T-helper 2 cell treated with Interferon-gamma antibody and Interleukin-4, amounts not matched to agents 5 μg/mL and 100 μg/mL, for 36 hours (primary cell): ENCODE data around the gene CES5A.
"Not testable (repeated sequence)": the region's sequence is repeated elsewhere in the genome, so short reads cannot be mapped to it uniquely, and the experiment has no call there.

Experiments
- DNase-seq: peaks from one replicate; pipeline ENCODE4 v3.0.0; 2021; ENCODE audit warnings: low spot score
- H3K27ac Mint-ChIP-seq: one replicate; pipeline ENCODE4 v1.8.0; 2021; ENCODE audit warnings: mild to moderate bottlenecking, mixed read lengths
- H3K27me3 Mint-ChIP-seq: one replicate; pipeline ENCODE4 v1.8.0; 2021; ENCODE audit warnings: low read depth, mixed read lengths
- H3K36me3 Mint-ChIP-seq: one replicate; pipeline ENCODE4 v1.8.0; 2021; ENCODE audit warnings: low read depth, mixed read lengths
- H3K4me1 Mint-ChIP-seq: one replicate; pipeline ENCODE4 v1.8.0; 2021; ENCODE audit warnings: low read depth, mixed read lengths
- H3K4me3 Mint-ChIP-seq: one replicate; pipeline ENCODE4 v1.8.0; 2022; ENCODE audit warnings: mild to moderate bottlenecking, moderate library complexity, mixed read lengths
- H3K9me3 Mint-ChIP-seq: one replicate; pipeline ENCODE4 v1.8.0; 2021; ENCODE audit warnings: mixed read lengths

Gene CES5A, protein sequence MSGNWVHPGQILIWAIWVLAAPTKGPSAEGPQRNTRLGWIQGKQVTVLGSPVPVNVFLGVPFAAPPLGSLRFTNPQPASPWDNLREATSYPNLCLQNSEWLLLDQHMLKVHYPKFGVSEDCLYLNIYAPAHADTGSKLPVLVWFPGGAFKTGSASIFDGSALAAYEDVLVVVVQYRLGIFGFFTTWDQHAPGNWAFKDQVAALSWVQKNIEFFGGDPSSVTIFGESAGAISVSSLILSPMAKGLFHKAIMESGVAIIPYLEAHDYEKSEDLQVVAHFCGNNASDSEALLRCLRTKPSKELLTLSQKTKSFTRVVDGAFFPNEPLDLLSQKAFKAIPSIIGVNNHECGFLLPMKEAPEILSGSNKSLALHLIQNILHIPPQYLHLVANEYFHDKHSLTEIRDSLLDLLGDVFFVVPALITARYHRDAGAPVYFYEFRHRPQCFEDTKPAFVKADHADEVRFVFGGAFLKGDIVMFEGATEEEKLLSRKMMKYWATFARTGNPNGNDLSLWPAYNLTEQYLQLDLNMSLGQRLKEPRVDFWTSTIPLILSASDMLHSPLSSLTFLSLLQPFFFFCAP

DNA sequence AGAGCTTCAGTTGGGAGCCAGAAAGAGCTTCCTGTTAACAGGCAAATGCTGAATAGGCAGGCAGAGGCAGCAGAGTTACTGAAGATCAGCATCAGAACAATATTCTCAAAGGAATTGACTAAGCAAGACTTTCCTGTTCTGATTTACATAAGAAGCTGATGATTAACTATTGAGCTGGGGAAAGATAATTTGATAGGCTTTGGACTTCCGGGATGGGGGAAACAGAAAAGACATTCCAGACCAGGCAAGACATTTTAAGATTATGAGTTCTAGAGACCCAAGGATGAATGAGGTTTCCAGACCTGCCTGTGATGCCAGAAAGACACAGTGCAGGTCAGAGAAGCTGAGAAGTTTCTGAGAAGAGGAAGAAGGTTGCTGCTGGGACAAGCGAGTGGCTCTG lies at the start of gene CES5A:
Gene CES5A (minus strand): TSS at position 101 of the 400 bp plus-strand sequence. CDS start 152 bp downstream, outside the sequence.
- DNase-seq: no peak
- H3K36me3 Mint-ChIP-seq: no peaks in the 10 kb centered on the region
- no peak within 1 kb of the TSS for H3K27ac Mint-ChIP-seq
- H3K4me3 Mint-ChIP-seq: no peak within 1 kb of the TSS
- H3K27me3 Mint-ChIP-seq: no peaks in the 10 kb centered on the region
- no peaks in the 10 kb centered on the region for H3K4me1 Mint-ChIP-seq
- H3K9me3 Mint-ChIP-seq: no peaks in the 10 kb centered on the region

DNA sequence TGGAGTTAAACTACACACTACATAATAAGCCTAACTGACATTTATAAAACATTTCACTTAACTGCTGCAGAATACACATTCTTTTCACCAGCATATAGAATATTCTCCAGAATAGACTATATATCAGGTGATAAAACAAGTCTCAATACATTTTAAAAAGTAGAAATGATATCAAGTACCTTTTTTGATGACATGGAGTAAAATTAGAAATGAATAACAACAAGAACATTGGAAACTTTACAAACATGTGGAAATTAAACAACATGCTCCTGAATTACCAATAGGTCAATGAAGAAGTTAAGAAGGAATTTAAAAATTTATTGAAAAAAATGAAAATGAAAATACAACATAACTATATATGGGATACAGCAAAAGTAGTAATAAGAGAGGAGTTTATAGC lies 47.5 kb upstream of the CES5A start:
- Mint-ChIP-seq H3K4me1 (no peaks in the 10 kb centered on the region), H3K36me3 (no peaks in the 10 kb centered on the region), H3K27me3 (peaks cover 4% of the 10 kb centered on the region), H3K27ac (no peak overlapping the region), H3K4me3 (no peak overlapping the region), H3K9me3 (no peaks in the 10 kb centered on the region)
- DNase-seq: no peak

DNA sequence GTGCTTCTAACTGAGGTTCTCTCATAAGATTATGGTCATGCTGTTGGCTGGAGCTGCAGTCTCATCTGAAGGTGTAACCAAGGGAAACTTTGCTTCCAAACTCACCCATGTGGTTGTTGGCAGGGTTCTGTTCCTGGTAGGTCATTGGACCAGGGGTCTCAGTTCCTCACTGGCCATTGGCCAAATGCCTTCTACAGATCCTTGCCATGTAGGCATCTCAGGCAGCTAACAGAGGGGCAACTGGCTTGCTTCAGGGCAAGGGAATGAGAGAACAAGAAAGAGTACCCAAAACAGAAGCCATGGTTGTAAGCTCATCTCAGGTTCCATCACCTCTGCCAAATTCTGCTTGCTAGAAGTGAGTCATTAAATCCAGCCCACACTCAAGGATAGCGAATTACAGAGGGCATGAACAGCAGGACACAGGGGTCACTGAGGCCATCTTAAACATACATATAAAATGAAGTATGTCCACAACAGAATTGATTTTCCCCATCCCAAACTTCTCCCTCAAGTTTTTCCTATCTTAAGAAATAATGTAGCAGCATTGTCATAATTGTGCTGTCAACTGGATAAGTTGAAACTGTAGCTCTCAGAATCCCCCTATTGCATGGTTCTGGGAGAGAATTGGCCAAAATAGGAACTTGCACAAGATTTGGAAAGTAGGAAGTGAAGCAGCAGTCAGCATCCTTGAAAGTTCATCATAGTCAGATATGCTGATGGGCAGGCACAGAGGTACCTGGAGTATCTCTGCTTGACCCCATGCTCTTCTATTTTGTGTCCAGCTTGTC lies 42.4 kb upstream of the CES5A start:
- DNase-seq: no peak
- no peaks in the 10 kb centered on the region for H3K4me1 Mint-ChIP-seq
- peaks cover 4% of the 10 kb centered on the region for H3K27me3 Mint-ChIP-seq
- H3K27ac Mint-ChIP-seq: no peak overlapping the region
- H3K4me3 Mint-ChIP-seq: no peak overlapping the region
- no peaks in the 10 kb centered on the region for H3K9me3 Mint-ChIP-seq
- no peaks in the 10 kb centered on the region for H3K36me3 Mint-ChIP-seq

DNA sequence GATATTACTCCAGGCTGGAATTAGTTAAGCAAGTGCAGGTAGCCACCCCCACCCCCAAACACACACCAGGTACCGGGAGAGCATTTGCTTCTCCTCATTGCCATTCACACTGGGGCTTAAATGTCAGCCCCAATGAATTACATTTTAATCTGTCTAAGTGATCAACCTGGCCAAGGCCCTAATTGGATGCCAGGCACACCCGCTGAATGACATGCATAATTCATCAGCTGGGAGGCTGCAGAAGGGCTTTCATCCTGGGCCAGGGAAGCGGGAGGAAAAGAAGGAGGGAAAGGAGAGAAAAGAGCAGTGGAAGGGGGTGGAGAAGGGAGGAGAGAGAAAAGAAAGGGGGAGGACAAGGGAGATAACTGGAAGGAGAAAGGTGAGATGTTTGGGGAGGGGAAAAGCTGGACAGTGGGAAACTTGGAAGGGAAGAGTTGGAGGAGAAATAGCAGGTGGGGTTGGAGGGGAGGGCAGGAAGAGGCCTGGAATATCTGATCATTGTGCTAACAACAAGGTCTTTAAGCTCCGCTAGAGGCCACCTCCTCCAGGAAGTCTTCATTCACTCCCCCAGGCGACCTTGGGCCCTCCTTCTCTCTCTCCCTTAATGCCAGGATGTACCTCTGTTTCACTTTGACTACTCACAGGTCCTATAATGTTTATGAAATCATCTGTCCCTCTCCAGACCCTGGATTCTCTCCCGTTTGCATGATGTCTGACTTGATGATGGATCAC lies 40.1 kb upstream of the CES5A start:
- Mint-ChIP-seq H3K27ac (no peak overlapping the region), H3K27me3 (peaks cover 4% of the 10 kb centered on the region), H3K4me3 (no peak overlapping the region), H3K4me1 (no peaks in the 10 kb centered on the region), H3K36me3 (no peaks in the 10 kb centered on the region), H3K9me3 (no peaks in the 10 kb centered on the region)
- no peak for DNase-seq

DNA sequence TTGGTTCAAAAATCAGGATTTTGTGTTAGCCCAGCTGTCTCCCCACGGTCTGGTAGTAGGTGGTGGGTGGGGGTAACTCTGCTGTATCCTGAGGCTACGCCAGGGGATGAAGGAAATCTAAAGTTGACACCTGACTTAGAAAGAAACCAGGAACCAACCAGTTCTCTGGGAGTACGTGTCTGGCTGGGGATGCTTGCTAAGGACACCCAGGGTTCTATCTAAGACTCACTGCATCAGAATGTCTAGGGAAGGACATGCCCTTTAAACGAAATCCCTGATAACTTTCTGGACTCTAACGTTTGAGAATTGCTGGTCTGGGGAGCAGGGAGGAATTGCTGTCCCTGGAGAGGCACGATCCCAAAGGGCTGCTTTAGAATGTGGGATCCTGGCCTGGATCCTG lies 39.2 kb upstream of the CES5A start:
- Mint-ChIP-seq H3K9me3 (no peaks in the 10 kb centered on the region), H3K36me3 (no peaks in the 10 kb centered on the region), H3K27ac (no peak overlapping the region), H3K4me3 (no peak overlapping the region), H3K27me3 (peaks cover 4% of the 10 kb centered on the region), H3K4me1 (no peaks in the 10 kb centered on the region)
- DNase-seq: no peak

DNA sequence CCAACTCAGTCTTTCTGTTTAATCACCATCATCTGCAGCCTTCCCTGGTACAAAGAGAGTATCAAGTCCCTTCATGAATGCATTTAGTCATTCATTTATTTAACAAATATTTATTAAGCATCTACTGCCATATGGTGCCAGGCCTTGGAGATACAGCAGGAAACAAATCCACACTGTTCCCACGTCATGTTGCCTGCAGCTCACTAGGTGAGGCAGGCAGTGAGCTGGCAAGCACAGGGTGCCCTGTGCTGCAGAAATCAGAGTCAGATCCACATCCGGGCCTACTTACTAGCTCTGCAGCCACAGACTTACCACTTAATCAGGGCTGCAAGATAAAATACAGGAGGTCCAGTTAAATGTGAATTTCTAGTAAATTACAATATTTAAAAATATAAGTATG lies 38.5 kb upstream of the CES5A start:
- DNase-seq: no peak
- Mint-ChIP-seq H3K27me3 (peaks cover 4% of the 10 kb centered on the region), H3K4me3 (no peak overlapping the region), H3K27ac (no peak overlapping the region), H3K9me3 (no peaks in the 10 kb centered on the region), H3K36me3 (no peaks in the 10 kb centered on the region), H3K4me1 (no peaks in the 10 kb centered on the region)

DNA sequence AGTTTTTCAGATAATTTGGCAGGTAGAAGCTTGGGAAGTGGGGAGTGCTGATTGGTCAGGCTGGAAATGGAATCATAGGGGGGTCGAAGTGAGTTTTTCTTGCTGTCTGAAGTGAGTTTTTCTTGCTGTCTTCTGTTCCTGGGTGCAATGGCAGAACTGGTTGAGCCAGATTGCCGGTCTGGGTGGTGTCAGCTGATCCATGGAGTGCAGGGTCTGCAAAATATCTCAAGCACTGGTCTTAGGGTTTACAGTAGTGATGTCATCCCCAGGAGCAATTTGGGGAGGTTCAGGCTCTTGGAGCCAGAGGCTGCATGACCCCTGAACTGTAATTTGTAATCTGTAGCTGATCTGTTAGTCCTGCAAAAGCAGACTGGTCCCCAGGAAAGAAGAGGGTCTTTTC lies 37.9 kb upstream of the CES5A start:
- DNase-seq, H3K4me3 Mint-ChIP-seq, H3K27me3 Mint-ChIP-seq: not testable (repeated sequence)

DNA sequence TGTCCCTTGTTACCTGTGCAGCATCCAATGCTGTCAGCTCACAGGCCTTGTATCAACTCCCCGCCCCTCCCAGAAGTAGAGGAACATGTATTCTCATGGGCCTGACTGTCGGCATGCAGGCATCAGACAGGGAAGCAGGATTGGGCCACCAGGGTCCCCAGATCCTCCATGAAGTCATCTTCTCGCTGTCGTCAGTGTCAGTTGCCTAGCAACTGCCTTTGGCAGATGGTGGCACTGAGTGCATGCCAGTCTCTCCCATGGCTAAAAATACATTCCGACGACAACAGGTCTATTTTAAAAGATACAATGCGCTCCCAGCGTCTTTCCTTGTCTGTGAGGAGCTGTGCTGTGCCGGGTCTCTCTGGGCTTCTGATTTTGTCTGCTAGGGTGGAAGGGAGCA lies 36.8 kb upstream of the CES5A start:
- no peaks in the 10 kb centered on the region for H3K4me1 Mint-ChIP-seq
- no peaks in the 10 kb centered on the region for H3K9me3 Mint-ChIP-seq
- H3K4me3 Mint-ChIP-seq: no peak overlapping the region
- no peak for DNase-seq
- no peak overlapping the region for H3K27ac Mint-ChIP-seq
- H3K27me3 Mint-ChIP-seq: peaks cover 2% of the 10 kb centered on the region
- no peaks in the 10 kb centered on the region for H3K36me3 Mint-ChIP-seq

More for the DNA sequence above, 37.9 kb upstream of the CES5A start:
- H3K36me3 Mint-ChIP-seq, H3K9me3 Mint-ChIP-seq, H3K27ac Mint-ChIP-seq, H3K4me1 Mint-ChIP-seq: not testable (repeated sequence)

DNA sequence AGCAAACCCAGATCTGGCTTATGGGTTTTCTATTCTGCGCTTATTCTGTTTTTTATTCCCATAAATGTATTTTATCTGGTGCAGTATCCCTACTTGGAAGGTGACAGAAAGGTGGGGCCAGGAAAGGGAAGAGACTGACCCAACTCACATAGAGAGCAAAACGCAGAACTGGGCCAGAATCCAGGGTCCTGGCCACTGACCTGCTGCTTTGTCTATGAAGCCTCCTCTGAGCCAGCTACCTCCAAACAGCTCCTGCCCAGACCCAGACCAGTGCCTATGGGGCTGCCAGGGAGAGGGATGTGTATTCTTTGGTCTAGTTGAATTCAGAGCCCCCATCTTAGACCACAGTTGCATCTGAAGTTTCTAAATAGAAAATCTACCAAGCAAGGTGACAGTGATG lies 36.4 kb upstream of the CES5A start:
- DNase-seq: no peak
- Mint-ChIP-seq H3K9me3 (no peaks in the 10 kb centered on the region), H3K4me3 (no peak overlapping the region), H3K27me3 (no peaks in the 10 kb centered on the region), H3K4me1 (no peaks in the 10 kb centered on the region), H3K27ac (no peak overlapping the region), H3K36me3 (no peaks in the 10 kb centered on the region)

DNA sequence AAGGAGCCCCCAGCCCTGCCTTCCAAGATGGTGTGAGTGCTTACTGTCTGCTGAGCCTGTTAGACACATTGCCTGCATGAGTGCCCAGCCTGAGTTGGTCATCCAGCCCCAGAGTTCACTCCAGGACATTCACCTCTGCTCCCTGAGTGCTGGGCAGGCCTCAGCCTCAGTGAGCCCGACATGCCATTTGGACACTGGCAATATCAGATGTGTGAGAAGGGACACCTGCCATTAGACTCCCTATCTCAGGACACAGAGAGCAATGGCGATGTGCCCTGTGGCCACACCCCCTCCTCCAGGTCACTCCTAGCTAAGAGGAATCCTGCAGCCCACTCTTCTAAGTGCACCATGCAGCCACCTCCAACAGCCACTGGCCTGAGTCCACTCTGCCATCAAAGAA lies 34.7 kb upstream of the CES5A start:
- no peak overlapping the region for H3K4me3 Mint-ChIP-seq

DNA sequence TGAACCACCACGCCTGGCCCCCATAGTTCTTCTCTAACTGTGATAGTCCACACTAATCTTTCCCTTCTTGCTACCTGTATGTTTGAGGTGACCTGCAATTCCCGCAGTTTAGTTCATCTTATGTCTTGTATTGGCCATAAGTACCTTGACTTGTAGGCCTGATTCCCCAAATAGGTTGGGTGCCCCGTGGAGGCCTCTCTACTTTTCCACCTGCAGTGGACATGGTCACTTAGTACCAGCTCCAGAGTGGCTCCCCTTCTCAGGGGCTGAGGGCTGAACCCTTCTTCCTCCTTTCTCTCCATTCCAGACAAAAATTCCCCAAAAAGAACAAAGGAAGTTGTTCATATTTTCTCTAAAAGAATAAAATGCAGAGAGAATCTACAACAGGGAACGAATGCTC lies 33.5 kb upstream of the CES5A start:
- no peak for DNase-seq
- Mint-ChIP-seq H3K4me1 (no peaks in the 10 kb centered on the region), H3K9me3 (peaks cover 8% of the 10 kb centered on the region), H3K27me3 (no peaks in the 10 kb centered on the region), H3K27ac (no peak overlapping the region), H3K36me3 (no peaks in the 10 kb centered on the region), H3K4me3 (no peak overlapping the region)

More for the DNA sequence above, 34.7 kb upstream of the CES5A start:
- H3K36me3 Mint-ChIP-seq: no peaks in the 10 kb centered on the region
- no peak for DNase-seq
- H3K27ac Mint-ChIP-seq: no peak overlapping the region
- no peaks in the 10 kb centered on the region for H3K4me1 Mint-ChIP-seq
- no peaks in the 10 kb centered on the region for H3K9me3 Mint-ChIP-seq
- H3K27me3 Mint-ChIP-seq: no peaks in the 10 kb centered on the region

DNA sequence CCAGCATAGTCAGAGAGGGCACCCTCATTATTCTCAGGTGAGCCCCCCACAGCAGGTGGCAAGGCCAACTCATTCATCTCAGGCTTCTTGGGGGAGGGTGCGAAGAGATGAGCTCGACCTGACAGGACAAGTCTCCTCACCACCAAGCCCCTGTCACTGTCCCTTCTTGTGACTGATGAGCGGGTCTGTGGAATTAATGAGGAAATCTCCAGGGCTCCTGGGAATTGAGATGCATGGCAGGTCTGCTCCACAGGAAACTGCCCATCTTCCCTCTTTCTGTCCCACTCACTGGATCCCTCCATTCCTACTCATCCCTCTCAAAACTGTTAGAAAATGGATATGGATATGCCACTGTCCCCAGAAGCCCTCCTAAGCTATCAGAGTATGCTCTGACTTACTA lies 32.5 kb upstream of the CES5A start:
- no peaks in the 10 kb centered on the region for H3K36me3 Mint-ChIP-seq
- DNase-seq: no peak
- no peak overlapping the region for H3K4me3 Mint-ChIP-seq
- H3K9me3 Mint-ChIP-seq: peaks cover 14% of the 10 kb centered on the region
- H3K27ac Mint-ChIP-seq: no peak overlapping the region
- no peaks in the 10 kb centered on the region for H3K4me1 Mint-ChIP-seq
- H3K27me3 Mint-ChIP-seq: no peaks in the 10 kb centered on the region

DNA sequence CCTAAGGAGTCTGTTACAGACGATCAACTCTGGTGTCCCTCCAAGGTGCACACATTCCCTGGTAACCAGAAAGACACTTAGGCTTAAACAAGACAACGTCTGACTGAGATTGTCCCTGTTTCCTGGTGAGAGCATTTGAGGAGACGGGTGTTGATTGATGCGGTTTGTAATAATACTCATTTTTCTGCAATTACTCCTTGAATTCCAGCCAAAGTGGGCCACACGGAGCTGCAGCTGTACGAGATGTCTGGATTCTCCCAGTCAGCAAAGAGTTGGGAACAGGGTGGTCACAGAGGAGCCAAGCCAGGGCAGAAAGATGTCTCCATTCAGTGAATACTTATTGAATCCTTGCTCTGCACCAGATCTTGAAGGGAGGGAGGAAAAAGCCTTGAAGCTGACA lies 30.9 kb upstream of the CES5A start:
- Mint-ChIP-seq H3K9me3 (peaks cover 14% of the 10 kb centered on the region), H3K27ac (no peak overlapping the region), H3K4me3 (no peak overlapping the region), H3K27me3 (no peaks in the 10 kb centered on the region), H3K4me1 (no peaks in the 10 kb centered on the region), H3K36me3 (no peaks in the 10 kb centered on the region)
- no peak for DNase-seq

DNA sequence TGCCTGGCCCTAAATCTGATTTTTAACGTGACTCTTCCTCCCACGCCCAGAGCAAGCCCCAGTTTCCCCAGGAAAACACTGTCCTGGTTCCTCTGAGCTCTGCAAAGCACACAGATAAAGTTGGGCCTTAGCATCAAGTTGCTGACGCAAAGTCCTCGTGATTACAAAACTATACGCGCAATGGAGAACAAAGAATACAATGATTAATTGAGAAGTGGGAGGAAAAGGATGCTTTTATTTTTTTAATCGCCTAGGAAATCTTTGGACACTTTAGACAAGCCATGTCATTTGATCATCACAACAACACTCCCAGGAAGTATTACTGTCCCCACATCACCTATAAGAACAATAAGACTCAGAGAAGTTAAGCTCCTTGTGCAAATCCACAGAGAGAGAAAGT lies 30.5 kb upstream of the CES5A start:
- no peak for DNase-seq
- Mint-ChIP-seq H3K4me1 (no peaks in the 10 kb centered on the region), H3K36me3 (no peaks in the 10 kb centered on the region), H3K27me3 (no peaks in the 10 kb centered on the region), H3K9me3 (peaks cover 14% of the 10 kb centered on the region), H3K4me3 (no peak overlapping the region), H3K27ac (no peak overlapping the region)
